ENCODE measurements around the gene SIGLEC11. TPM values are rescaled to one million over a fixed set of nuclear protein-coding genes. Genes with fewer than 3 reads are reported as not detected.

SIGLEC11 gene
- total RNA-seq, 1 donor from 2014 or later: not detected

GRCh38 chr19:49915271-49915670 lies 45.7 kb downstream of the SIGLEC11 start:
- Mint-ChIP-seq H3K9me3 (ENCODE audit: unreplicated experiment) (no peaks in the 10 kb centered on the region), H3K36me3 (ENCODE audit: low read depth, unreplicated experiment) (peaks cover 47% of the 10 kb centered on the region), H3K27ac (ENCODE audit: unreplicated experiment) (no peak overlapping the region), H3K4me1 (ENCODE audit: unreplicated experiment) (peaks cover 17% of the 10 kb centered on the region), H3K4me3 (ENCODE audit: unreplicated experiment) (peak overlapping the region; percentile 89), H3K27me3 (ENCODE audit: unreplicated experiment) (peaks cover 9% of the 10 kb centered on the region)
- TF ChIP-seq, protein P1, sequence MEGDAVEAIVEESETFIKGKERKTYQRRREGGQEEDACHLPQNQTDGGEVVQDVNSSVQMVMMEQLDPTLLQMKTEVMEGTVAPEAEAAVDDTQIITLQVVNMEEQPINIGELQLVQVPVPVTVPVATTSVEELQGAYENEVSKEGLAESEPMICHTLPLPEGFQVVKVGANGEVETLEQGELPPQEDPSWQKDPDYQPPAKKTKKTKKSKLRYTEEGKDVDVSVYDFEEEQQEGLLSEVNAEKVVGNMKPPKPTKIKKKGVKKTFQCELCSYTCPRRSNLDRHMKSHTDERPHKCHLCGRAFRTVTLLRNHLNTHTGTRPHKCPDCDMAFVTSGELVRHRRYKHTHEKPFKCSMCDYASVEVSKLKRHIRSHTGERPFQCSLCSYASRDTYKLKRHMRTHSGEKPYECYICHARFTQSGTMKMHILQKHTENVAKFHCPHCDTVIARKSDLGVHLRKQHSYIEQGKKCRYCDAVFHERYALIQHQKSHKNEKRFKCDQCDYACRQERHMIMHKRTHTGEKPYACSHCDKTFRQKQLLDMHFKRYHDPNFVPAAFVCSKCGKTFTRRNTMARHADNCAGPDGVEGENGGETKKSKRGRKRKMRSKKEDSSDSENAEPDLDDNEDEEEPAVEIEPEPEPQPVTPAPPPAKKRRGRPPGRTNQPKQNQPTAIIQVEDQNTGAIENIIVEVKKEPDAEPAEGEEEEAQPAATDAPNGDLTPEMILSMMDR (IDR thresholded peaks at IDR 0.05; ENCODE audit: unreplicated experiment): peak; percentile 44
- DNase-seq (ENCODE audit: low spot score): no peak

- Mint-ChIP-seq H3K36me3 (ENCODE audit: low read depth, unreplicated experiment) (peaks cover 42% of the 10 kb centered on the region), H3K4me1 (ENCODE audit: unreplicated experiment) (peaks cover 19% of the 10 kb centered on the region), H3K27ac (ENCODE audit: unreplicated experiment) (no peak overlapping the region)
These were observed 47.3 kb downstream of the SIGLEC11 start for GRCh38 chr19:49913720-49914119.

DNA sequence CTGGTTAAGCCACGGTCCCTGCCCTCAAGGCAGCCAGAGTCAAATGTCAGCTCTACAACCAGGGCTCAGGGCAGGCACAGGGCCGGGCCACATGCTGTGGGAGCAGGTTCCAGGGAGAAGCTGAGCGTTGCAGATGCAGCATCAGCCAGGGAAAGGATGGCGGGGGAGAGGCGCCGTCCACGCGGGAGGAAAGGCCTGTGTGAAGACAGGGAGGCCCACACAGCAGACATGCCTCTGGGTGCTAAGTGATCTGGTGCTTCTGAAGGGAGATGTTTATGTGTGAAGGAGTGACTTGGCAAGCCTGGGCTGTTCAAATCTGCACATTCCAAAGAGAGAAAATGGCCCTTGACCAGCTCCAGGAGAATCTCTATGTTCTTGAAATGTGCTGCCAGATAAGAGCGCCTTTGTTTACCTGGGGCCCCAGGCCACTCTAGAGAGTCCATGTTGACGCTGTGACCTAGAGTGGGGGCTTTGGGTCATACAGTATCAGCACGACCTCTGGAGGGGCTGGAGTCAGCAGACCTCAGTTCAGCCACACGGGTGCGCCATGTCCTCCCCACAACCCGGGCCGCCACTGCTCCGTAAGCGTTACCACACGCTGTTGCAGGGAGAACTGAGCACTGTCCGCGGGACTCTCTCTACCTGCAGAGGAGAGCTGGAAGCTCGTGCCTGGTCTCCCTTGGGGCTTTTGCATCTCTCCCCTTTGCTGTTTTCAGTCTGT lies 47.8 kb downstream of the SIGLEC11 start:
- Mint-ChIP-seq H3K4me1 (ENCODE audit: unreplicated experiment) (peaks cover 19% of the 10 kb centered on the region), H3K27ac (ENCODE audit: unreplicated experiment) (peak overlapping the region; percentile 78), H3K9me3 (ENCODE audit: unreplicated experiment) (no peaks in the 10 kb centered on the region), H3K27me3 (ENCODE audit: unreplicated experiment) (peaks cover 14% of the 10 kb centered on the region), H3K4me3 (ENCODE audit: unreplicated experiment) (peak overlapping the region; percentile 42), H3K36me3 (ENCODE audit: low read depth, unreplicated experiment) (peaks cover 46% of the 10 kb centered on the region)
- no peak for DNase-seq (ENCODE audit: low spot score)
- TF ChIP-seq, protein P1 (IDR thresholded peaks at IDR 0.05; ENCODE audit: unreplicated experiment): no peak

More at GRCh38 chr19:49913720-49914119, 47.3 kb downstream of the SIGLEC11 start:
- DNase-seq (ENCODE audit: low spot score): no peak
- no peaks in the 10 kb centered on the region for H3K9me3 Mint-ChIP-seq (ENCODE audit: unreplicated experiment)
- H3K4me3 Mint-ChIP-seq (ENCODE audit: unreplicated experiment): peak overlapping the region; percentile 42
- peaks cover 11% of the 10 kb centered on the region for H3K27me3 Mint-ChIP-seq (ENCODE audit: unreplicated experiment)
- TF ChIP-seq, protein P1 (IDR thresholded peaks at IDR 0.05; ENCODE audit: unreplicated experiment): no peak

DNA sequence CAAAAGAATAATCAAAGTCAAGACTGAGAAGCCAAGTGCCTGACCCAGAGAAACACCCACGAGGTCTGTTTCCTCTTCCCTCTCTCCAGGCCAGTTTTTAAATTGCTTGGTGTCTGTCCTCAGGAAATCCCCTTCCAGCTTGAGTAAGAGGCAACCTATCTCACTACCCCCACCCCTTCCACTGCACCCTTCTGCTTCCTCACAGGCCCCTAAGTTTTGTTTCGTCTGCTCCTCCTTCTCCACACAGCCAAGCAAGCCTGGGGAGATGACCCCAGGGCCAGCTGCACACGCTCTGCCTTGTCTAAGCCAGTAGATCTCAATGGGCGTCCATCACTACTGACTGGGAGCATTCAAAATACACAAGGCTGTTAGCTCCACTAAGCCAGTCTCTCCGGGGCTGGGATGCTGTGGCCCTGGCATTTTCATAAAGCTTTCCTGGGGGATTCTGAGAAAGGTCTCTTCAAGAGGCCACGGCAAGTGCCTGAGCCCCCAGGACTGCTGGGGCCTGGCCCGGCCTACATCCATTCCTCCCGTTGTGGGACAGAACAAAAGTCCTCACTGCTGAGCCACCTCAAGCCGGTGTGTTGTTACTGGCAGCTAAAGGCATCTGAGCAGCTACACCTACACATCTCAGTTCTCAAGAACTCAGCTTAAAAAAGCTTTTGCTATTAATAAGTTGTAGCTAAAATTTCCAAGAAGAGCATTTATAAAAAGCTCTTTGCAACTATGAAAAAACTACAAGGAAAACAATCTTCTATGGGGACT lies 49.4 kb downstream of the SIGLEC11 start:
- Mint-ChIP-seq H3K27ac (ENCODE audit: unreplicated experiment) (peak overlapping the region; percentile 84), H3K4me1 (ENCODE audit: unreplicated experiment) (peaks cover 19% of the 10 kb centered on the region), H3K4me3 (ENCODE audit: unreplicated experiment) (peak overlapping the region; percentile 56), H3K36me3 (ENCODE audit: low read depth, unreplicated experiment) (peaks cover 48% of the 10 kb centered on the region), H3K27me3 (ENCODE audit: unreplicated experiment) (peaks cover 19% of the 10 kb centered on the region), H3K9me3 (ENCODE audit: unreplicated experiment) (no peaks in the 10 kb centered on the region)
- DNase-seq (ENCODE audit: low spot score): no peak
- TF ChIP-seq, protein P1 (IDR thresholded peaks at IDR 0.05; ENCODE audit: unreplicated experiment): no peak

- TF ChIP-seq, protein P1 (IDR thresholded peaks at IDR 0.05; ENCODE audit: unreplicated experiment): no peak
These were observed 50.8 kb downstream of the SIGLEC11 start for GRCh38 chr19:49910179-49910578.

More at GRCh38 chr19:49910179-49910578, 50.8 kb downstream of the SIGLEC11 start:
- no peak for DNase-seq (ENCODE audit: low spot score)
- no peak overlapping the region for H3K27ac Mint-ChIP-seq (ENCODE audit: unreplicated experiment)
- H3K36me3 Mint-ChIP-seq (ENCODE audit: low read depth, unreplicated experiment): peaks cover 42% of the 10 kb centered on the region
- peaks cover 18% of the 10 kb centered on the region for H3K27me3 Mint-ChIP-seq (ENCODE audit: unreplicated experiment)
- H3K9me3 Mint-ChIP-seq (ENCODE audit: unreplicated experiment): no peaks in the 10 kb centered on the region
- H3K4me3 Mint-ChIP-seq (ENCODE audit: unreplicated experiment): no peak overlapping the region
- H3K4me1 Mint-ChIP-seq (ENCODE audit: unreplicated experiment): peaks cover 16% of the 10 kb centered on the region

Measured in endothelial cell (in vitro differentiated cells).